VCaP (cell line): ENCODE results near the gene PRRX1.

Experiments
- H3K27ac ChIP-seq: fragments of 450-650 bp; 2 replicates; pipeline ENCODE4 v1.5.1; 2017
- TF ChIP-seq, protein P1 (sequence below): fragments of 450-650 bp; conservative IDR thresholded peaks from 2 replicates; pipeline ENCODE4 v1.5.1; 2017; ENCODE audit warnings: mild to moderate bottlenecking, moderate library complexity

PRRX1 gene

DNA sequence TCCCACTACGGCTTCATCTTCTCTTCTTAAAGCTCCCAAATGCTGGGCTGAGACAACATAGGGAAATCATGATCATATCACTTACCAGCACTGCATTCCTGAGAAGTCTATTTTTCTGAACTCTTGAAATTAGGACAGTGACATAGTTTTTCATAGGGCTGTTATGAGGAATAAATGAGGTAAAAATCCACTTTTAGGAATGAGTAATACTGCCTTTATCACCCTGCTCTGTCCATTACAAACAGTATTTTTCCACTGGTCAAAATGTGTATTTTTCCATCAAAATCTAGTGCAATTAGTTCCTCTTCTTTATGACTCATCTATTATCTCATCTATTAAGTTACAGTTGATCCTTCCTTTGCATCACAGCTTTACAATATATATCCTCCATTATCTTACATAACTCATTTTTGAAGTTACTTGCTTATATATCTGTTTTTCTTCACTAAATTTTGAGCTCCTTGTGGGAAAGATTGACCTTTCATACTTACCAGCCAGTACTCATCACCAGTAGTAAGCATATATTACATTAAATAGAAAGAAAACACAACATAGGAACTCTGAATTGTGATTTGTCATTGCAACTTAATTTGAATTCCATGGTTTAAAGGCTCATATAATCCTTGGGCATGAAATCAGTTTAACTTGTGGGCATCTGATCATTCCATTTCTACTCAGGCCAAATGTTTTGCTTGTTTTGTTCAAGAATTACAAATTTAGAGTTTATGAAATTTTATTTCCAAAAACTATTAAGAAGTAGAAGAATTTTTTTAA is 37.1 kb downstream of the PRRX1 start:
- no peak overlapping the region for H3K27ac ChIP-seq
- TF ChIP-seq, protein P1, sequence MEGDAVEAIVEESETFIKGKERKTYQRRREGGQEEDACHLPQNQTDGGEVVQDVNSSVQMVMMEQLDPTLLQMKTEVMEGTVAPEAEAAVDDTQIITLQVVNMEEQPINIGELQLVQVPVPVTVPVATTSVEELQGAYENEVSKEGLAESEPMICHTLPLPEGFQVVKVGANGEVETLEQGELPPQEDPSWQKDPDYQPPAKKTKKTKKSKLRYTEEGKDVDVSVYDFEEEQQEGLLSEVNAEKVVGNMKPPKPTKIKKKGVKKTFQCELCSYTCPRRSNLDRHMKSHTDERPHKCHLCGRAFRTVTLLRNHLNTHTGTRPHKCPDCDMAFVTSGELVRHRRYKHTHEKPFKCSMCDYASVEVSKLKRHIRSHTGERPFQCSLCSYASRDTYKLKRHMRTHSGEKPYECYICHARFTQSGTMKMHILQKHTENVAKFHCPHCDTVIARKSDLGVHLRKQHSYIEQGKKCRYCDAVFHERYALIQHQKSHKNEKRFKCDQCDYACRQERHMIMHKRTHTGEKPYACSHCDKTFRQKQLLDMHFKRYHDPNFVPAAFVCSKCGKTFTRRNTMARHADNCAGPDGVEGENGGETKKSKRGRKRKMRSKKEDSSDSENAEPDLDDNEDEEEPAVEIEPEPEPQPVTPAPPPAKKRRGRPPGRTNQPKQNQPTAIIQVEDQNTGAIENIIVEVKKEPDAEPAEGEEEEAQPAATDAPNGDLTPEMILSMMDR, result no peak

DNA sequence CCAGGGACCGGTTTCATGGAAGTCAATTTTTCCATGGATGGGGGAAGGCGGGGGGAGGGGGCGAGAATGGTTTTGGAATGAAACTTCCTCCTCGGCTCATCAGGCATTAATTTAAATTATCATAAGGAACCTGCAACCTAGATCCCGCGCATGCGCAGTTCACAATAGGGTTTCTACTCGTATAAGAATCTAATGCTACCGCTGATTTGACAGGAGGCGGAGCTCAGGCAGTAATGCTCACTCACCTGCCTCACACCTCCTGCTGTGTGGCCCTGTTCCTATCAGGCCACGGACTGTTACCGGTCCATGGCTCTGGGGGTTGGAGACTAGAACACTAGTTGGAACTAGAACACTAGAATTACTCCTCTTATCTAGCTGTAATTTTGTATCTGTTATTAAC is 38.0 kb downstream of the PRRX1 start:
- no peak overlapping the region for H3K27ac ChIP-seq

DNA sequence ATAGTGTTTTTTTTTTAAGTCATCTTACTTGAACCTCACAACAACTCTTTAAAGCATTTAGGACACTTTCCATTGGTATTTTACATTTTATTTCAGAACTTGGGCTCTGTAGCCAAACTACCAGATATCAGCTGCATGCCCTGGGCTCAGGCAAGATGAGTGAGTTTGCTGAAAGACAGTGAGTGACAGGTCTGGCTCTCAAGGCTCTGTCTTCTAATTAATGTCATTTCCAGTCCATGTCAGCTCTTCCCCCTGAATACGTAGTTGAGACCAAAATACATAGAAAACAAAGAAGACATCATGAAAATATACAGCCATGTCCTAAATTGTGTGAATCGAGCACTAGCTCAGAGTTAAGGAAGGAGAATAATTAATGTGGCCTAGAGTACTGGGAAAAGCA is 39.7 kb downstream of the PRRX1 start:
- TF ChIP-seq, protein P1, result no peak
- H3K27ac ChIP-seq, result no peak overlapping the region

More for the DNA sequence above, 38.0 kb downstream of the PRRX1 start:
- TF ChIP-seq, protein P1, result no peak

DNA sequence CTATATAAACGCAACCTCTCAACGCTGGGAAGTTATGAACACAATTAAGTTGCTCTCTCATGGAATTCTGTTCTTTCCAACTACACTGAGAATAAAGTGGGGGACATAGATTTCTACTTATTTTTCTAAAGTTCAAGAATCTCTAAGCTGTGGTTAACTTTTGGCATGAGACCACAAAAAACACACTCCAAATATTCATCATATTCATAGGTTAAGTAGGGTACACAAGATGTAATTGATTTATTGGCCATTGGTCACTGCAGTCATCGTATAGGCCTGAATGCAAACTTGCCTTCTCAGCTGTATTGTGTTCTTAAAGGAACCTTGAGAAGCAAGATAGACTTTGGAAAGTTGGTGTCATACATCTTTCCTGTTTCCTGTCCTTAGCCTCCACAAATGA is 40.3 kb downstream of the PRRX1 start:
- TF ChIP-seq, protein P1, result no peak
- no peak overlapping the region for H3K27ac ChIP-seq

DNA sequence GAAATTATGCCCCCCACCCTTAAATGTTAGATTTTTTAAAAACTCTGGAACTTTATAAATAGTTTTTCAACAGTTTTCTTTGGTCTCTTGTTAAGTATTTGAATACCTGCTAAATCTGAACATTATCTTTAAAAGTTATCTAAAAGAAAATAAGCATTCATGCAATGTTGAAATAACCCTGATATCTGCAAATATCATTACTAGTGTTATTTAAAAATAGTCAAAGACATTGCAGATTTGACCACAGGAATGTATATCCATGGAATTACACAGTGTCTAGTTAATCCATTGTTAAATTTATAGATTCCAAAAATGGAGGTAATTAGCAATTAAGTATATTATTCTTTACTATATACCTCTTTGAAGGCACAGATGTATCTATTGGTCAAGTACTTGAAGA is 42.0 kb downstream of the PRRX1 start:
- TF ChIP-seq, protein P1, result no peak
- H3K27ac ChIP-seq, result no peak overlapping the region

DNA sequence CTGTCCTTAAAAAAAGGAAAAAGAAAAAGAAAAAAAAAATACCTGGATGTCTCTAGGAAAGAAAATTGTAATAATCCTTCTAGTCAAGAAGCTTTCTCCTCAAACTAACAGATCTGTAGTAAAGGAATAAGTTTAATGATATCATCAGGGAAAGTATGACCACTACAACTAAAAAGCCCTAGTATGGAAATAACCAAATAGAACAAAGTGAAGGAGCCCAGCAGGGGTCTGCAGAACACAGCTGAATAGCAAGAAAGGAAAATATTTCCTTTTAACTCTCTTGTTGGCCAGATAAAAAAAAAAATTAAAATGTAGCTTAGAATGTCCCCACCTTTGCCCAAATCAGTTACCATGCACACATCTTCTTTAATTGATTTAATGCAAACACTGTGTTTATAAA is 43.2 kb downstream of the PRRX1 start:
- TF ChIP-seq, protein P1, result no peak
- no peak overlapping the region for H3K27ac ChIP-seq

DNA sequence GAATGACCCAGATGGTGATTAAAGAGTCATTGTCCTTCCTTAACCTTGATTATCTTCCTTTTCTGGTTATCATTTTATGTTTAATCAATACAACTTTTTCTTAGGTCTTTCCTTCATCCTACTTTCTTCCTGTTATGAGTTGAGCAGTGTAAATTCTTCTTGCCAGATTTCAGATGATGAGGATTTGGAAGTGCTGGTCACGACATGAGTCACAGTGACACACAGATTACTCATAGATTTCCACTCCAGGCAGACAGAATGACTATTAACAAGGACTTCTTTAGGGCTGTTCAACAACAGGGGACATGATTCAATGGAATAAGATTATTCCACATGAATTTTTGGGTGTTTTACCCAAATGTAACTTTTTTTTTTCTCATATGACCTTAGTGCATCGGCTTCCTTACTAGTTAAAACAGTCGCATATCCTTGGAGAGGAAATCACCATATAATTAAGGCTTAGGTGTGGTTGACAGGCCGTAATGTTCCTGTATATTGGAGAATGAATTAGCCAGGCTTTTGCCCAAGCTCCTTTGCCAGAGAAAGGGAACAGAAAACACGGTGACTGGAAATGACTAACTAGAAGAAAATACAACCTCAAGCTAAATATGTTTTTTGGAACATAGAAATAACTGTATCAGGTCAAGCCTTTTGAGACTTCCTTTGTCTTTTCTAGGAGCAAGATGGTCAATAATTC is 44.2 kb downstream of the PRRX1 start:
- TF ChIP-seq, protein P1, result no peak
- H3K27ac ChIP-seq, result no peak overlapping the region
